TTC549 (cell line): ENCODE results near the gene CPOX.
"Not testable (repeated sequence)": the region's sequence is repeated elsewhere in the genome, so short reads cannot be mapped to it uniquely, and the experiment has no call there.

Experiments
- FAIRE-seq: peaks from 2 replicates; lab custom pipeline; 2012; peaks lifted over from hg19 to GRCh38; lab: Jason Lieb, UNC

Gene CPOX

GRCh38 chr3:98593046-98593936 is at the start of gene CPOX:
Gene CPOX, minus strand, starts transcription at chr3:98593611. Its CDS starts 107 bp downstream, at chr3:98593504.
- FAIRE-seq, result no peak

DNA sequence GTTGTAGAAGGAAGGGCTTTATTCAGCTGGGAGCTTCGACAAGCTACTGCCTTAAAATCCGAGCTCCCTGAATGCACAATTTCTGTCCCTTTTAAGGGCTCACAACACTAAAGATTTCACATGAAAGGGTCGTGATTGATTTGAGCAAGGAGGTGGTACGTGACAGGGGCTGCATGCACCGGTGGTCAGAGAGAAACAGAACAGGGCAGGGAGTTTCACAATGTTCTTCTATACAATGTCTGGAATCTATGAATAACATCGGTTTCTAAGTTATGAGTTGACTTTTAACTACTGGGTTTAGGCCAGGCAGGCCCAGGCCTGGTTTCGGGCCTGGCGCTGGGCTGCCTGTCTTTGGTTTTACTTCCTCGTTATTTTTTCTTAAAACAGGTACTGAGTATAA is 49.4 kb upstream of the CPOX start:
- FAIRE-seq, result not testable (repeated sequence)

DNA sequence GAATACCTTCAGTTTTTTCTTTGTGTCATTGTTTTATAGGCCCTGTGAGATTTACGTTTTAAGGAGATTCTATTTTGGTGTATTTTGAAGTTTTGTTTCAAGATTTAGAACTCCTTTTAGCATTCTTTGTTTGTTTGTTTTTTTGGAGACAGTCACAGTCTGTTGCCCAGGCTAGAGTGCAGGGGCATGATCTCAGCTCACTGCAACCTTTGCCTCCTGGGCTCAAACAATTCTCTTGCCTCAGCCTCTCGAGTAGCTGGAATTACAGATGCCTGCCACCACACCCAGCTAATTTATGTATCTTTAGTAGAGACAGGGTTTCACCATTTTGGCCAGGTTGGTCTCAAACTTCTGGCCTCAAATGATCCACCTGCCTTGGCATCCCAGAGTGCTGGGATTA is 48.3 kb upstream of the CPOX start:
- FAIRE-seq, result not testable (repeated sequence)

GRCh38 chr3:98638515-98638914 is 45.1 kb upstream of the CPOX start:
- not testable (repeated sequence) for FAIRE-seq

DNA sequence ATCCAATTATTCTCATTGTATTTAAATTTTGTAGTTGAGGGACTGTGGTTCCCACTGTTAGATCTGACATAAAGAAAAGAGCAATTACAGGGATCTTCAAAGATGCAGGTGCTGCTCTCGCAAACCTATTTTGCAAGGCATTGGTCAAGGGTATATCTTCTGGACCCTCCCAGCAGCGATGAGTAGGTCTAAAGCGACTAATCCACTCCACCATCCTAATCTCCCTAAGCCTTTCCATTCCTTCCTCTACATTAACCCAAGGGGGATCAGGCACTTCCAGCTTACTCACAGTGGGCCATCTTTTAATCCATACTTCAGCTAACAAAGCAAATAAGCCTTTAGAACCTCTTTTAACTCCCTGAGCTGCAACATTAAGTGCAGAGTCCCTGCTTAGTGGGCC is 37.0 kb upstream of the CPOX start:
- no peak for FAIRE-seq

- FAIRE-seq, result no peak
Observed at GRCh38 chr3:98628317-98628716, 34.9 kb upstream of the CPOX start.

DNA sequence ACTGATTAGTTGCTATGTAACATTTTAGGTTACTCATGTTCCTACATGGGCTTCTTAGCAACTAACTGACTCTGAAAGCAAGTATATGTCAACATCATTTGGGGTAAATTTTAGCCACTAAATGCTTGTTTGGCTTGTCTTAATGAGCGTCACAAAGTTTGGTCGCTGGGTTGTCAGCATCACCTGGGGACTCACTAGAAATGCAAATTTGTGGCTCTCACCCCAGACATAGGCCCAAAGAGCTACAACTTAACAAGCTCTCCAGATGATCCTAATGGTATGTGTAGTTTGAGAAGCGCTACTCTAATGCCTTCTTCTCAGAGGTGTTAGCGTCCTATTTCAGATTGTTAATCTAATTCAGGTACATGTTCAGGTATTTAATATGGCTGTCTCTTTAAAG is 32.7 kb upstream of the CPOX start:
- FAIRE-seq, result no peak

DNA sequence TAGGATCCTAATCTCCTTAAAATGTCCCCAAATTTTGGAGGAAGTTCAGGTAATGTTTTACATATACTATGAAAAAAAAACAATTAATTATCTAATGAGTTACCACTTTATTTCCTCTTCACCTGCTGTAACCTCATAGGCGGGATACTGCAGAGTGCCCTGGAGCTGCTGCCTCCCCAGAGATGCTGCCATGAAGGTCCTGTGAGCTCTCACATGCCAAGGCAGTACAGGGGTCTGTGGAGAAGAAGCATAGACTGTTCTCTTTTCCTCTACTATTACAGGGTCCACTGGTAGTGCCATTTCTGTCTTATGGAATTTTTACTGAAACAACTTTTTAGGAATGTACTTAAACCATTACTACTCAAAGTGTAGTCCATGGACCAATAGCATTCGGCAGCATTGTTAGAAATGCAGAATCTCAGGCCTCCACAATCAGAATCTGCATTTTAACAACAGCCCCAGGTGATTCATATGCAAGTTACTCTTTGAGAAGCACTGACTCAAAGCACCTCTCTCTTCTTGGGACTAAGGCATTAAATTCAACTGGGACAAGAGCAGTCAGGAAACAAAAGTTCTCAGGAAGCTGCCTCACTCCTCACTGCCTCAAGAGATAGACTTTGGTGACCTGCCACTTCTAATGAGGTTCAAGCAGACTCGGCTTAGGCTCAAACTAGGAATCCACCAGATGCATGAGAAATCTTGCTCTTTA is 30.3 kb upstream of the CPOX start:
- FAIRE-seq, result no peak

GRCh38 chr3:98617841-98618240 is 24.4 kb upstream of the CPOX start:
- no peak for FAIRE-seq

DNA sequence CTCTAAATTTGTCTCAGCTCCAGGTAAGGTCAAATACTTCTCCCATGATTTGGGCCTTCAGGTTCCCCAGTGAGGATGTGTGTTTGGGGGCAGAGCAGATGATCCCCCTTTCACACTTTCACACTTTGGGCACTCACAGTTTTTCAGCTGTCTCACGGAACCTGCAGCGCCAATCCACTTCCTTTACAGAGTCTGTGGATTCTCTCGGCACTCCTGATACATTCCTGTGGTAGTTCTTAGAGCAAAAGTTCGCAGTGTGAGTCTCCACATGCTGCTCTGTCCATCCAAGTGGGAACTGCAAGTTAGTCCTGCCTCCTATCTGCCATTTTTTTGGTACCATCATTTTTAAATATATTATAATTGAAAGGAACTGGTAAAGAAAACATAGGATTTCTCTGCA is 20.2 kb upstream of the CPOX start:
- FAIRE-seq, result no peak

DNA sequence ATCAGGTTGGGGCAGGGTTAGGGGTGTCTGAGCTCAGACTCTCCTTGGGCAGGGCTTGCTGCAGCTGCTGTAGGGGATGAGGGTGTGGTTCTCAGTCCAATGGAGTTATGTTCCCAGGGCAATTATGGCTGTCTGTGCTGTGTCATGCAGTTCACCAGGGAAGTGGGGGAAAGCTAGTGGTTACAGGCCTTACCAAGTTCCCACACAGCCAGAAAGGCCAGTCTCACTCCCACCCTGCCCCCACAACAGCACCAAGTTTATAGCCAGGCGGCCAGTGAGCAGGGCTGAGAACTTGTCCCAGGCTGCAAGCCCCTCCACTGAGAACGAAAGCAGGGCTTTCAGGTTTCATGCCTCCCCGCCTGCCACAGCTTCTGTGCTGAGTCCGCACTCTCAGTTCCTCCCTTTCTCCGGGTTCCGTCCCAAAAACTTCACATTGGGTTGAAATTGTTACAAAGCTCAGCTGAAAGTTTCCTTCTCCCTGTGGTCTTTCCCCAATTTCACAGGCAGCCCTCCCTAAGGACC is 19.6 kb upstream of the CPOX start:
- FAIRE-seq, result no peak

DNA sequence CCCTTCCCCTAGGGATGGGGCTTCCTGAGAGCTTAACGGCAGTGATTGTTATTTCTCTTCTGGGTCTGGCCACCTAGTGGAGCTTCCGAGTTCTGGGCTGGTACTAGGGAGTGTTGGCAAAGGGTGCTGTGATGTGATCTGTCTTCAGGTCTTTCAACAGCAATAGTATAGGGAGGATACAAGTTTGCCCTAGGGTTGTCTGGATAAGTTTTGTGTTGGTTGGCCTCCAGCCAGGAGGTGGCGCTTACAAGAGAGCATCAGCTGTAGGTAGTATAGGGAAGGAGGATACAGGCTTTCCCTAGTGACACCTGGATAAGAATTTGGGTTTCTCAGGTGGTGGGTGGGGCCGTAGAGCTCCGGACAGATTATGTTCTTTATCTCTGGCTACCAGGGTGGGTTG is 19.2 kb upstream of the CPOX start:
- FAIRE-seq, result no peak

DNA sequence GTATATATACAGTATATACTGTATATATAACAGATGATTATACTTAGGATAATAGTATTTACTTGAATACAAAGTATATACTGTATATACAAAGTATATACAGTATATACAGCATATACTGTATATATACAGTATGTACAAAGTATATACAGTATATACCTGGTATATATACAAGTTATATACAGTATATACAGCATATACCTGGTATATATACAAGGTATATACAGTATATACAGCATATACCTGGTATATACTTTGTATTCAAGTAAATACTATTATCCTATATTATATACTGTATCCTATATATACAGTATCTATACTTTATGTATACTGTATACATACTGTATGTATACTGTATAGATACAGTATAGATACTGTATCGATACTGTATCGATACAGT is 14.6 kb upstream of the CPOX start:
- FAIRE-seq, result no peak

- no peak for FAIRE-seq
Observed at GRCh38 chr3:98603580-98603979, 10.2 kb upstream of the CPOX start.

- FAIRE-seq, result peak; percentile 83
Observed at GRCh38 chr3:98602078-98602678, 8.8 kb upstream of the CPOX start.

DNA sequence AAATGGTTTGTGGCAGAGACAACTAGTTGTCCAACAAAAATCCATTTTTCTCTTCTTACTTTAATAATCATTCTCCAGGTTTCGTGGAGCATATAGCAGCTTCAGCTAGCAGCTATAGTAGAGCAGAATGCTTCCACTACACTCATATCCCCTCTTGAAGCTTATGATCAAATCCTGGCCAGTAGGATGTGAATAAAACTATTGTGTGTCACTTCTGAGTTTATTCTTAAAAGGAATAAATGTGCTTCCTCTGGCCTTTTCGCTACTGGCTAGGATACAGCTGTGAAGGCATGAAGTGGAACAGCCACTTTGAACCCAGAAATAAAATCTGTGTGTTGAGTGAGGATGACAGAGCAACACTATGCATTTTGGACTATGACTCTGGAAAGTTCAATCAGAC is 7.8 kb upstream of the CPOX start:
- no peak for FAIRE-seq

DNA sequence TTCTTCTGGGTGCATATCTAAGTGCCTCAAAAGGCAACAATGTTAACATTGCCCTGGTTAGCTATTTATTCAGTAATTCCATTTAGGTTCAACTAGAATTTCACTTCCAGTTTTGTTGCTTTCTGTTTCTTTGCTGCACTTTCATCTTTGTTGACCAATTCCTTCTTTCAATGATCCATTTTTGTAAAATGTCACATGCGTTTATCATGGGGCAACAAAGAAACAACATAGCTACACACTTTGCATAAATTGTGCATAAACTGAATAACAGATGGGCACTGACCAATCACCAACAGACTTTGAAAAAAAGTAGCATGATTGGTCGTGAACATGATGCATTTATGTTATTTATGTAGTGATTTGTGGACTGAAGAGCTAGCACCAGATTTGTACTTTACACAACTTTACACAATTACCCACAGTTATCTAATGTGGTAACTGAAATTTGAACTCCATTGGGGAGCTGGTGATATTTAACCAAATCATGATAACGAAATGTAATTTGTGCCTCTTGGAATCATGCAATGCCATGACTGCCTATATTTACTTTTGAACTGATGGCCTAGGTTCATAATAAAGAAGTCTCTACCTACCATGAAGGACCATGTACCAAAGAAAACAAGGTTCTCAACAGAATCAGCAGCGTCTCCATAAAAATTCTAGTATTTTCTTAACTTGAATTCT is 7.1 kb upstream of the CPOX start:
- no peak for FAIRE-seq

GRCh38 chr3:98599647-98600411 is 6.4 kb upstream of the CPOX start:
- no peak for FAIRE-seq

- no peak for FAIRE-seq
Observed at GRCh38 chr3:98598492-98598891, 5.1 kb upstream of the CPOX start.

- no peak for FAIRE-seq
Observed at GRCh38 chr3:98596541-98597500, 3.4 kb upstream of the CPOX start.
